Measurements from ENCODE around the gene YPEL3.
"Not testable (repeated sequence)": the region's sequence is repeated elsewhere in the genome, so short reads cannot be mapped to it uniquely, and the experiment has no call there.

The YPEL3 gene

DNA sequence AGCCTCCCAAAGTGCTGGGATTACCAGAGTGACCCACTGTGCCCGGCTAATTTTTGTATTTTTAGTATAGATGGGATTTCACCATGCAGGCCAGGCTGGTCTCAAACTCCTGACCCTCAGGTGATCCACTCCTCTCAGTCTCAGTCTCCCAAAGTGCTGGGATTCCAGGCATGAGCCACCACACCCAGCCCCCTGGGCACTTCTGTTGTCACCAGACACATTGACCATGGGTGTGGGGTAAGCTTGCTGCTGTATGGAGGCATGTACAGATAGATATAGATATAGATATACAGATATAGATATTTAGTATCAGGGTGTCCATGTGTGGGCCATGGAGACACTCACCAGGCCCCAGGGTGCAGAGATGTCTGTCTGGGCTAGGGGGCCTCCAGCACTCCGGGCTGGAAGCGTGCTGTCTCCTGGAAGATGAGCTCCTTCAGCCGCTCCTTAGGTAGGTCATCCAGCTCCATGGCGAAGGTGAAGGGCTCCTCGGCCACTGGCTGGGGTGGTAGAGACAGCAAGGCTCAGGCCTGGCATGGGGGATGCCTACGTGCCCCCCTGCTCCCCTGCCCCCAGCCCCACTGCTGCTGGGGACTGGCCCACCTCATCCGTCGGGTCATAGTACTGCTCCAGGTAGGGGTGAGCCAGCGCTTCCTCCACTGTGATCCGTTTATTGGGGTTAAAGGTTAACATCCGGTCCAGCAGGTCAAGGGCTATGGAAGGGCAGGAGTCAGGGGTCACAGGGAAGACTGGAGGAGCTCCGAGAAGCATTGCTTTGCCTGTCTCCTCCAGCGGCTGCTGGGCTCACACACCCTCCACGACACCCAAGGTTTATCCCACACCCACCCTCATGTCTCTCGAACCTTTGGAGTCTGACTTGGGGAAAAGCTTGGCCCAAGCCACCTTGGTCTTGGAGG lies 20.5 kb upstream of the YPEL3 start:
- DNase-seq: no peak

DNA sequence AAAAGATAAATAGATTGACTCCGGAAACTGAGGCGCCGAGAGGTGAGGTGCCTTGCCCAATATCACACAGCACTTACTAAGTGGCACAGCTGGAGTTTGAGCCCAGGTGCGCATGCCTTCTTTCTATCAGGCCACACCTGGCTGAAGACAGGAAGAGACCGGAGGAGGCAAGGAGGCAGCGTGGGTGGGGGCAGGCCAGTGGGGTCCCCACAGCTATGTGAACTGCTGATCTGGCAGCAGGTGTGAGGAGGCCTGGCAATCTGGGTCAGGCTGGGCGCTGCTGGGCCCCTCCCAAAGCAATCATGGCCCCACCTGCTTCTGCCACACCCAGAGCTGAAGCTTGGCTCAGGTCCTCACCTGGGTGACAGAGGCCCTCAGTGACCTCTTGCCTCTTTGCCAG lies 19.2 kb upstream of the YPEL3 start:
- no peak for DNase-seq

DNA sequence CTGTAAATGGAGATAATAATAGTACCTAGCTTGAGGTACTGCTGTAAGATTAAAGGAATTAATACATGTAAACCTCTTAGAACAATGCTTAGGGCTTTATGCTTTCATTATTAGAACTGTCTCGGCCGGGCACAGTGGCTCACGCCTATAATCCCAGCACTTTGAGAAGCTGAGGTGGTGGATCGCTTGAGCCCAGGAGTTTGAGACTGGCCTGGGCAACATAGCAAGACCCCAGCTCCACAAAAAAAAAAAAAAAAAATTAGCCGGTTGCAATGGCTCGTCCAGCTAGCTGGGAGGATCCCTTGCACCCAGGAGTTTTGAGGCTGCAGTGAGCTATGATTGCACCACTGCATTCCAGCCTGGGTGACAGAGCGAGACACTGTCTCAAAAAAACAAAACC lies 18.8 kb upstream of the YPEL3 start:
- DNase-seq: not testable (repeated sequence)

DNA sequence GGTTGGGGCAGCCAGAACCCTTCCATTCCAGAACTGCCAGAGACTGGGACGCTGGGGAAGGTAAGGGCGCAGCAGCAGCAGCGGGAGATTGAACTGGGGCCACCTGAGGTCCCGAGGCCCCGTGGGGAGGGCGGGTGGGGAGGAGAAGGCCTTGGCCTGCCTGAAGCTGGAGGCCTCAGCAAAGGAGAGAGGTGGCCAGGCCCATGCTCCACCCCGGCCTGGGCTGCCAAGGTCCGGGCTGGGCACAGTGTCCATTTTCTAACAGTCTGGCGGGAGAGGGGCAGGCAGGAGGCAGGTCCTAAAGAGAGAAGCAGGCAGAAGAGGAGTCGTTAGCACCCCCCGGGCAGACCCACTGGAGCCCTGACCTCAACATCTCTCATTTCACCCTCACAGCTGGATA lies 18.4 kb upstream of the YPEL3 start:
- DNase-seq: no peak

DNA sequence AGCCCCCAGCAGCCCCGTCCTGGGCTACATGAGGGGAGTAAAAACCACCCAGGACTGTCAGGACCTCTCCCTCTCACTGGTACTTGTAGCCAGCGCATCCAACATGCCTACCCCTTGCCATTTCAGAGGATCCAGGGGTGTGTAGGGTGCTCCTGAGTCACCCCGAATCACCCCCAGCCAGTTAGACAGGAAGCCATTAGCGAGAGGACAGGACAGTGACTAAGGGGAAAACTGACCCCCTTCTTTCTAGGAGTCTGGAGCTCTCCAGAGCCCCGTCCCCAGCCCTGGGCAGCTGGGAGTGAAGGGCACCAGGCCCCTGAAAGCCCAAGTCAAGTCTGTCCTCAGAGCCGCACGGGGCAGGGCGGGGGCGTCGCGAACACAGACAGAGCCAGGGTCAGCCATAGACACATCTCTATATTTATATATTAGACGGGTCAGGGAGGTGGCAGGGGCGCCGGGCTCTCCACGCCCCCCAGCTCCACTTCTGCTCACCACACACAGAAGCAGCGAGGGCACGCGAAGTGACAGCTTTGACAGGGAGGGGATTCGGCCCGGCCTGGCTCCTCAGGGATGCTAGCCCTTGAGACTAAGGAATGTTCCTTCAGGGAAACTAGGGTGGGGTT lies 17.8 kb upstream of the YPEL3 start:
- DNase-seq: no peak

DNA sequence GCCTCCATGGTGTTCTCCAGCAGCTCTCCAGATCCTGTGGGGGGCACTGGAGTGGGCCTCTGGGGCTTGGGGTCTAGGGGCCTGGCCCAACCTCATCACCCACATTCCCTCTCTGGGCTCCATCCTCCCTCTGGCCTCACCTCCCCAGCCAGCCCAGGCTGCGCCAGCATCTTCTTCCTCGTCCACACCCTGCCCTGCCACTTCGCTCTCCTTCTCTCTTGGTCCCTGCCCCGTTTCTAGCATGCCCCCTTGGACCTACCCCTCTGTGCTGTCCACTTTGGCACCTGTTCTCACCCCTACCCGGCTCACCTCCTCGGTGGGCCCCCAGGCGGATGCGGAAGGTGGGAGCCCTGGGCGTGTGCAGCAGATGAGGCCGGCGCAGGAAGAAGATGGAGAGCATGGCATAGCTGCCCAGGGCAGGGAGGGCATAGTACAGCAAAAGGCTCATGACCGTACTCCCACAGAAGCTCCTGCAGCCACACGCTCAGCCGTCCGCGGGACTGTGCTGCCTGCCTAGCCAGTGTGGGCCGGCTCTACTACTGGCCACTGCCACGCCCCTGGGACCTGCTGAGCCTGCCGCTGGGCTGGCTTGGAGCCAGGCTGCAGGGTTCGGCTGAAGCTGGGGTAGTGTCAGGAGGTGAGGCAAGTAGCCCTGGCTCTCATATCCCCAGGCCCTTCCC lies 17.2 kb upstream of the YPEL3 start, which contains the start of gene GDPD3:
GDPD3 (minus strand) TSS at position 507 of the 680 bp plus-strand sequence; CDS start at position 448, 59 bp downstream.
- DNase-seq: no peak

DNA sequence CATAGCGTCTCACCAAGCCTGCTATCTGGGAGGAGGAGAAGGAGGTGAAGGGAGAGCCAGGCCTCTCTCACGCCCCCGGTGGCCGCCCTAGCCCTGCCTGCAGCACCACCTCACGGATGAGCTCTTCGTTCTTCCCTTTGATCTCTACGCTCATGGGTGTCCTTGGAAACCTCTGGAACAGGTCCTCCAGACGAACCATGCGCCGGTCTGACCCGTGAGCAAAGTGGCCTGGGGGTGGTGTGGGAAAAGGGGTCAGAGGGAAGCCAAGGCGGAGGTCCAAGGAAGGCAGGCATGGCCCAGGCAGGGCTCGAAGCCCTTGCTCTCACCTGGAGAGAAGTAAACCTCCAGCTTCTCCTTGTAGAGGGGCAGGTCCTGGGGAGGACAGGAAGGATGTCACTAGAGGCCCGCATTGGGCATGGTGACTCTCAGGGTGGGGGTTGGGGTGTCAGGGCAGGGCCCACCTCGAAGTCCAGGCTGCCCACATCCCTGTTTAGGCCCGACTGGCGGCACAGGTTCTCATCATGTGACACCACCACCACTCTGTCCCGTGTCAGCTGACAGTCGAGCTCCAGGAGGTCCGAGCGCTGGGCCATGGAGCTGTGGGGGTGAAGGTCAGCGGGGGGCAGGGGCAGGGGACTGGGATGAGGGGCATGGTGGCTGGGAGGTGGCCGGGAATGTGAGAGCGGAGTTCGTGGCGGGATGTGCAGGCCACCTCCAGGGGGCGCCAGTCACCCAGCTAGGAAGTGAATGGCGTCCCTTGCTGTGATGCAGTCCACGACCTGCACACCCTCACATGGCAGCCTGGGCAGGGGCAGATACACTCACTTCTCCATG lies 16.4 kb upstream of the YPEL3 start:
- peak; percentile 28 for DNase-seq

DNA sequence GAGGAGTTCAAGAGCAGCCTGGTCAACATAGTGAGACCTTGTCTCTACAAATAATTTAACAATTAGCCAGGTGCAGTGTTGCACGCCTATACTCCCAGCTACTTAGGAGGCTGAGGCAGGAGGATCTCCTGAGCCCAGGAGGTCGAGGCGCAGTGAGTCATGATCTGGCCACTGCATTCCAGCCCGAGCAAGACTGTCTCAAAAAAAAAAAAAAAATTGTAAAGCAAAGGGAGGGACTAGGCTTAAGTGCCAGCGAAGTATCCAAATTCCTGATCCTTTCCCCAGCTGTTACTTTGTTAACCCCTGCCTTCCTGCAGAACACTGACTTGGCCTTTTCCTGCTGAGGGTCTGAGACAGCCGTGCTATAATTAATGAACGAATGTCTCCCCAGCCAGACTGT lies 14.6 kb upstream of the YPEL3 start:
- DNase-seq: no peak

DNA sequence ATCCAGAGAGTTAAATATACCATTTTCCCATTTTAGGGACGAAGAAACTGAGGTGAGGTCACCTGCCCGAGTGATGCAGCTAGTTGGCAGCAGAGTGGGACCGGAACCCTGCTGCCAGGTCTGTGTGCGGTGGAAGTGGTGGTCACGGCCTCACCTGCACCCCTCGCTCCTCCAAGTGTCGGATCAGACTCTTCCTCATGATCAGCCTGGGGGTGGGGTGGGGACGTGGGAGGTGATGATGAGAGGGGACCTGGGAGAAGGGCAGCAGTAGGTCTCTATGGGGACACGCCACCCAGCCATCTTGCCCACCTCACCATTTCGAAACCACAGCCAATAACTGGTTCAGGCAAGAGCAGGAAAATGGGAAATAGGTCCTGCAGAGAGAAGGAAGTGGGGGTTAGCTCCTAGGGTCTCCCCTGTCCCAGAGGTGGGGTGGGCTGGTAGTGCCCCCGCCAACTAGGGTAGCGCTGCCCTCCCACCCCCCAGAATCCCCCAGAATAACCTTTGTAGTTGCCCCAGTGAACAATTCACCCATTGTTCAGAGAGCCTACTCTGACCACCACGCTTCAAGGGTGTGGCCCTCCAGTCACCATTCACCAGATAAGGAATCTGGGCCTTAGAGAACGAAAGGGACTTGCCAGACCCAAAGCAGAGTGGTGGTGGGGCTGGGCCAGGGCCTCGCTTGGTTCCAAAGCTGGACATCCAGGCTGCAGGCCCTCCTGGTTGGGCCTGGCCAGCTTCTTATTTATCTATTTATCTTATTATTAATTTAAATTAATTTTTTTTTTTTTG lies 12.2 kb upstream of the YPEL3 start:
- no peak for DNase-seq

DNA sequence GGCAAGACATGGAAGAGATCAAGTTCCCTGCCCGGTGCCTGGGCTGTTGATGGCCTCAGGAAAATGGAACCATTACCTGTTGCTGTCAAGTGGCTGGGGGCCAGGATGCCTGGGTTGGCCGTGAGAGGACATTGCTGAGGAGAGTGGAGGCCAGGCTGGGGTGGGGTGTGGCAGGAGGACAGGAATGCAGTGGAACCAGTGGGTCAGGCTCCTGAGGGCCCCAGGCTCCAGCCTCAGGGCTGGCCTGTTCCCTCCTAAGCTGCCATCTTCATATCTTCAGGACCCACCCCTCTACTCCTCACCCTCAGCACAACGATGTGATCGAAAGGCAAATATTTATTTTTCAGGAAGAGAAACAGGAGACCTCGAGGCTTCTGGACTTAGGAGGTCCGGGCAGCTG lies 8.5 kb upstream of the YPEL3 start:
- no peak for DNase-seq

DNA sequence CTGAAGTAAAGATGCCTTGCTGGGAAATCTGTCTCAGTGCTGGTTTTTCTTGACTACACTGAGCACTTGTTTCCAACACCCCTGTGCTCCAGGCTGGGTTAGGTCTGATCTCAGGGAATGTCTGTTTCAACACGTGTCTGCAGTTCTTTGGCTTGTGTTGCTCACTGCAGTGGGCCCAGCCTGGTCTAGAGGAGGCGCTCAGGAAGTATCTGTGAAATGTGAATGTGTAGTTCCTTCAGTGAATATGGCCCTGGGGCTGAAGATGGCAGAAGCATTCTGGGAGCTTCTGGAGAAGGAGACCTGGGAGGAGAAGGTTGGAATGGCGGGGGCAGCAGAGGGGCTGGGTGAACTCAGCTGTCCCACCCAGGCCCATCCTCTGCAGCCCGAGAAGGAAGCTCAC lies 8.1 kb upstream of the YPEL3 start:
- no peak for DNase-seq

DNA sequence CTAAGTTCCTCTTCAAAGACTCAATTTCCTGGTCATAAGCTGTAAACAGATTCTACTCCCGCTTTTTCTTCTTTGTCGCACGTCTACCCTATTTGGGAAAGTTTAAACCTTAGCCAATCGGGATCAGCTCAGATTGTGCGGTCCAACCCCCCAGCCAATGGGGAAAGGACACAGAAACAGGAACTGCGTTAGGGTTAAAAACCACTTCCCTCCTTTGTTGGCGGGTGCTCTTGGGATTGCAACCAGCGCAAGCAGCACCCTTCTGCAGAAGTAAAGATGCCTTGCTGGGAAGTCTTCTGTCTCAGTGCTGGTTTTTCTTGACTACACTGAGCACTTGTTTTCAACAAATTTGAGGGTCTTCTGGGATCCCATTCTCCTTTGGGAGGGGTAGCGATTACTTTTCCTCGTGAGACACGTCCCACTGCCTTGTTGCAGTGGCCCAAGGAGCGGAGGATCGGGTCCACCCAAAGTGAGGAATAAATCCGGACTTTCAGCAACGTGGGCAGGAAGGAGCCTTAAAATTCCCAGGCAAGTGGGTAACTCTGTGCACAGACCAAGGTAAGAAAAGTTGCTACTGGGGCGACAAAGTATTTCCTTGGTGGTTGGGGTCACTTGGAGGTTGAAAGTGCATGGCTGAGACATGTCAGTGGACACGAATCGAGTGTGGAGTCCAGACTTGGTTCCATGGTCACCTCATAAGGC lies 1.0 kb upstream of the YPEL3 start:
- no peak for DNase-seq

DNA sequence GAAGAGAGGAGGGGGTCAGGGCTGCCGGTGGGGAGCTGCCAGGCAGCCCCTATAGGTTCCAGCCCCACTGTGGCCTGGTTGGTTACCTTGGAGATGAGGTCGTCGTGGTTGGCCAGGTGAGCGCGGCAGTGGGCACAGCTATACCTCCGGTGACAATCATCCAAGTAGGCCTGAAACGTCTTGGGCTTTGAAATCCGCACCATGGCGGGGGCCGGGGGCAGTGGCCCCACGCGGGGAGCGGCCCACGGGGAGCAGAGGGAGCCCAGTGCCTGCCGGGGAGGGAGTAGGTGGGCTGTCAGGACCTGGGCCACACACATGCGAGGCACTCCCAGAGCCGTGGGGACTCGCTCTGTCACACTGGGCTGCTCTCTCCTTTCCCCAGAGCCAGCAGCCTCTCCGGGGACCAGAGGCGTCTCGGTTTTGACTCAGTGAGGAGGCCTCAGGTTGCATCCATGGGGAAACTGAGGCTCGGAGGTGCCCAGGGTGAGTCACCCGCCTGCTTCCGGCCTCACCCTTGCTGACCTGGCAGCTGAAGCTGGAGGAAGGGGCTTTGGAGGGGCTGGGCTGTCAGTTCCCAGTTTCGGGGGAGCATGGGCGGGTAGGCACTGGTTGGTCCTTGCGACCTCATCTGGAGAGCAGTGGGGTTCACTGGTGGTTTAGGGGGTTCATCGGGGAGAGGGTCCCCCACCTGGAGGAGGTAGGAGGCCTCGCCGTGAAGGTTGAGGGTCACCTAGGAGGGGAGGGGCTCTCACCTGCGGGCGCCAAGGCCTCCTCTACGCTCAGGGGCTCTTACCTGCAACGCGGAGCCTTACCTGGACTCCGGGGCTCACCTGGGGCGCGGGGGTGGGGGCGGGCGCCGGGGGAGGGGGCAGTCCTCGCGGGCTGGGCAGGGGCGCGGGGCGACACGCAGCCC lies 591 bp downstream of the YPEL3 start:
- DNase-seq: no peak

DNA sequence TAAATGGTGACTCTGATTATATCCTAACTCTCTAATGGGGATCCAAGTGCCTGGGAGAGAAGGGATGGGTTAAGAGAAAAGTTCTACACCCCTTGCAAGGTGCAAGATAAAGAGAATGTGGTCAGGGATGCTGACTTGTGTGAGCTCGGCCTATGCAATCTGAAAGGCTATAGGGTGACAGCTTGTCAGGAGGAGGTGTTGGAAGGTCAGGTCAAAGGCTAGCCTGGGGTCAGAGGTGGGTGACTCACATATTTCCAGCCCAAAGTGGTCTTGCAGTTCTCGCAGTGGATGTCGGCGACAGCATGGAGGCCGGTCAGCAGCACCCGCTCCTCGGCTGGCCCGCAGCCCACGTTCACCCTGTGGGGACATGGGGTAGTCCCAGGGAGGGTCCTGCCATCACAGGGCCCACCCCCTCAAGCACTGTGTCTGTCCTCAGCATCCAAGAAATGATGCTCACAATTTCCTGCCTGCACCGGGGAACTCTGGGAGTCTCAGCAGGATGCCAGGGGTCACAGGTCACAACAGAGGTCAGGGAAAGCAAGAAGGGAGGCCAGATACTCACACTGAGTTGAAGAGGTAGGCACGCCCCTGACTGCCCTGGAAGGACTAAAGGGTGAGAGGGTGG lies 1.4 kb downstream of the YPEL3 start:
- DNase-seq: no peak

DNA sequence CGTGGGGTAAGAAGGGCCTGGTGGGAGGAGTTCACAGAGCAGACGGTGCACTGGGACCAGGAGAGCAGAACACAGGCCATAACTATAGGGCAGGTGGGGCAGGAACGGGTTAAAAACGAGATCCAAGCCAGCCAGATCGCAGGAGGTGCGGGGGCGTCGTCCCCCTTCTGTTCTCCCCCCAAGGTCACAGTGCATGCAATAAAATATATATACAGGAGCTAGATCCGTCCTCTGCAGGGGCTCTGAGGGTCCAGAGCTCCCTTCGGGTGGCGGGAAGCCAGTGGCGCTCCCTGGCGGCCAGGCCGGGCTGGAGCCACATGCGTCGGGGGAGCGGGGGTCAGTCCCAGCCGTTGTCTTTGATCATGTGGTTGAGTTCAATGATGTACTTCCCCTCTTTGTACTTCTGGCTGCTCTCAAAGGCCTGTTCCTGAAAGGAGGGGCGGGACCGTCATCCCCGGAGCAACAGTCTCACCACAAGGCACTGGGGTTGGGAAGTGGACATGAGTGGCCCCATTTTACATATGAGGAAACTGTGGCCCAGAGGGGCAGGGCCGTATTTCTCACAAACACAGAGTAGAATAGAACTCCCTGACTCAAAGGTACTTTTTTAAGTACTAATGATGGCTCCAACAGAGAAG lies 3.5 kb downstream of the YPEL3 start:
- no peak for DNase-seq

DNA sequence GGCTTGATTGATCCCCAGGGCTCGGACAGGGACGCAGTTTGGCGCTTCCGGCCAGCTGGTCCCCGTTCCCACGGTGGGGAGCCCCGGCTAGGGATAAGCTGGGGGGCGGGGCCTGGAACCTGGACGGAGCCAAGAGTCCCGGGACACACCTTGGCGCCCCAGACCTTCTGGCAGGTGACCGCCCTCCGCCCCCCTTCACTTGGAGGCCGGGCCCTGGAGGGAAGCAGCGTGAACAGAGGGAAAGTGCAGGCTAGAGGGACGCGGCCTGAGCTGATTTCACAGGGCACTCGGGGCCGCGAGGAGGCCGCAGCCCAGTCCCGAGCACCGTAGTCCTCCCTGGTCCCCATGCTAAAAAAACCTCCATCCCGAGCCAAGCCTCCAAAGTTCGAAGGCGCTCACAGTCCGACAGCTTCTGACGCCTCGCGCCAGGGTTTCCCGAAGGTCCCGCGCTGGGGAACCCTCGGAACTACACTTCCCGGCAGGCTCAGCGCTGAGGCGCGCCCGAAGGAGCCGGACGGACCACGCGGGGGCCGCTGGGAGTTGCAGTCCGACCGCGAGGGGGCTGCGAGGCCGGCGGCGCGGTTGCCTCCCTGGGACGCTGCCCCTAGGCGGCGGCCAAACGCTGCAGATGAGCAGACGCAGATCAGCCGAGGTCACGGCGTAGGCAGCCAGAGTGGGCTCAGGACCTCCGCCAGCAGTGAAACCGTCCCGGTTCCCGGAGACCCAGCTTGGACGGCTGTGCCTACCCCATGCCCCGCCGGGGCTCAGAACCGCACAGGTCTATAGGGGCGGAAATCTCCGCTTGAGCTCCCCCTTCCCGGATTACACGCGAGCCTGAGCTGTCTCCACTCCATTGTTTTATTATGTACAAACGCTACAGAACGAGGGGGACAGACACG lies 4.3 kb downstream of the YPEL3 start, which contains the start of gene TBX6:
TBX6 (minus strand) TSS at position 451 of the 899 bp plus-strand sequence. CDS start 731 bp downstream, outside the sequence.
- peak; percentile 91 for DNase-seq

DNA sequence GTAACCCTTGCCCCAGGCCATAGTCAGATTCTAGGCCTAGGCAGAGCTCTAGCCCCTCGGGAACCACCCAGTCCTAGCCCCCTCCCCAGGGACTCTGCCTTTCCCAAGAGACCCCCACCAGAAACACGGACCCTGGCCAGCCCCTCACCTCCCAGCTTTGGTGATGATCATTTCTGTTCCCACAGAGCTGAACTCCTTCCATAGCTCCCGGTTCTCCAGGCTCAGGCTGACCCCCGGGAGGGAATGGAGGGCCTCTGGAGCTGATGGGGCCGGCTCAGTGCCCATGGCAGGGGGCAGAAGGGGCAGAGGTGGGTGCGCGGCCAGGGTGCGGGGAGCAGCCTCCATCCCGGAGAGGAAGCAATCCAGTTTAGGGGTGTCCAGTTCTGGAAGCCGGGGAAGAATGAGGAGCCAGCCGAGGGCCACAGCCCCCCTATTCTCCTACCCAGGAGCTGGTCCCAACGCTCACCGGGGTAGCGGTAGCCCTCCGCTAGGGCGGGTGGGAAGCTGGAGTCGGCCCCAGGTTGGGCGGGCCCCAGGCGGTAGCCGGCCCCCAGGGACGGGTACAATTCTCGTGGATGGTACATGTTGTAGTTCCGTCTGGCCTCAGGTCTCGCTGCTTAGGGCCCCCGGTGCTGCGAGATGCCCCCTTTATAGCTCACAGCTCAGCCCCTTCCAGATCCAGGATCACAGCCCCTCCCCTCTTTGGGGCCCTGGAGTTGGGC lies 5.2 kb downstream of the YPEL3 start:
- DNase-seq: no peak

All from T1000 (cell line).